Osteocyte (in vitro differentiated cells): Measurements from ENCODE around the gene MSLN. TPM values are rescaled to one million over a fixed set of nuclear protein-coding genes. Genes with fewer than 3 reads are reported as not detected.

Experiments used
- DNase-seq: peaks from one replicate; pipeline ENCODE4 v3.0.0; 2021; ENCODE audit warnings: mixed read lengths; ENCODE audit not compliant: unreplicated experiment; ENCODE audit errors: extremely low spot score
- H3K27ac Mint-ChIP-seq: one replicate; pipeline ENCODE4 v1.8.0; 2021; ENCODE audit warnings: mild to moderate bottlenecking, mixed read lengths; ENCODE audit not compliant: unreplicated experiment
- H3K27me3 Mint-ChIP-seq: one replicate; pipeline ENCODE4 v1.8.0; 2021; ENCODE audit warnings: mixed read lengths; ENCODE audit not compliant: unreplicated experiment
- H3K36me3 Mint-ChIP-seq: one replicate; pipeline ENCODE4 v1.8.0; 2021; ENCODE audit warnings: mixed read lengths; ENCODE audit not compliant: unreplicated experiment
- H3K4me1 Mint-ChIP-seq: one replicate; pipeline ENCODE4 v1.8.0; 2021; ENCODE audit warnings: mixed read lengths; ENCODE audit not compliant: unreplicated experiment
- H3K4me3 Mint-ChIP-seq: one replicate; pipeline ENCODE4 v1.8.0; 2021; ENCODE audit warnings: mild to moderate bottlenecking, moderate library complexity, mixed read lengths; ENCODE audit not compliant: unreplicated experiment
- H3K9me3 Mint-ChIP-seq: one replicate; pipeline ENCODE4 v1.8.0; 2021; ENCODE audit warnings: mixed read lengths; ENCODE audit not compliant: unreplicated experiment
- CTCF ChIP-seq: fragments of 200-600 bp; sonication (generic); IDR thresholded peaks from 2 replicates; pipeline ENCODE4 v1.5.0; 2021; ENCODE audit warnings: antibody characterized with exemption, mild to moderate bottlenecking, moderate library complexity
- total RNA-seq: library from RNA; stranded (reverse); gene quantifications from 2 replicates; pipeline ENCODE4 v1.2.1, GENCODE V29; 2021

MSLN gene
- total RNA-seq, 1 donor from 2014 or later, result 0.19 TPM

GRCh38 chr16:813204-813915 is 52.8 kb downstream of the MSLN start:
- Mint-ChIP-seq H3K36me3 (no peaks in the 10 kb centered on the region), H3K27me3 (peaks cover 3% of the 10 kb centered on the region), H3K9me3 (no peaks in the 10 kb centered on the region), H3K4me1 (peaks cover 5% of the 10 kb centered on the region), H3K4me3 (no peak overlapping the region), H3K27ac (no peak overlapping the region)
- DNase-seq, result no peak
- TF ChIP-seq CTCF, result peak; percentile 69

GRCh38 chr16:813916-814412 is 53.4 kb downstream of the MSLN start:
- H3K27me3 Mint-ChIP-seq, result peaks cover 3% of the 10 kb centered on the region
- peak; percentile 2 for TF ChIP-seq CTCF
- H3K36me3 Mint-ChIP-seq, result no peaks in the 10 kb centered on the region
- no peak overlapping the region for H3K4me3 Mint-ChIP-seq
- H3K27ac Mint-ChIP-seq, result no peak overlapping the region
- no peak for DNase-seq
- H3K9me3 Mint-ChIP-seq, result no peaks in the 10 kb centered on the region
- peaks cover 5% of the 10 kb centered on the region for H3K4me1 Mint-ChIP-seq

GRCh38 chr16:814974-815373 is 54.4 kb downstream of the MSLN start:
- no peak for DNase-seq
- H3K4me3 Mint-ChIP-seq, result no peak overlapping the region
- no peak overlapping the region for H3K27ac Mint-ChIP-seq
- peaks cover 3% of the 10 kb centered on the region for H3K27me3 Mint-ChIP-seq
- no peaks in the 10 kb centered on the region for H3K9me3 Mint-ChIP-seq
- no peaks in the 10 kb centered on the region for H3K36me3 Mint-ChIP-seq
- peaks cover 5% of the 10 kb centered on the region for H3K4me1 Mint-ChIP-seq
- no peak for TF ChIP-seq CTCF

GRCh38 chr16:815861-816260 is 55.3 kb downstream of the MSLN start:
- Mint-ChIP-seq H3K4me1 (peaks cover 5% of the 10 kb centered on the region), H3K36me3 (no peaks in the 10 kb centered on the region), H3K4me3 (no peak overlapping the region), H3K9me3 (no peaks in the 10 kb centered on the region), H3K27me3 (peaks cover 3% of the 10 kb centered on the region), H3K27ac (no peak overlapping the region)
- TF ChIP-seq CTCF, result no peak
- DNase-seq, result no peak

GRCh38 chr16:817001-817906 is 56.7 kb downstream of the MSLN start:
- peaks cover 2% of the 10 kb centered on the region for H3K27me3 Mint-ChIP-seq
- no peaks in the 10 kb centered on the region for H3K36me3 Mint-ChIP-seq
- DNase-seq, result no peak
- H3K4me1 Mint-ChIP-seq, result peaks cover 5% of the 10 kb centered on the region
- TF ChIP-seq CTCF, result no peak
- no peaks in the 10 kb centered on the region for H3K9me3 Mint-ChIP-seq
- H3K27ac Mint-ChIP-seq, result no peak overlapping the region
- no peak overlapping the region for H3K4me3 Mint-ChIP-seq
